HepG2 (cell line): ENCODE results near the gene TOX2. TPM values are rescaled to one million over a fixed set of nuclear protein-coding genes. Genes with fewer than 3 reads are reported as not detected.

Experiments used
- ATF2 ChIP-seq: sonication (generic); formaldehyde crosslinking; IDR thresholded peaks from 2 replicates; pipeline ENCODE4 v1.4.0; 2020; ENCODE audit warnings: missing genetic modification reagents
- DBP ChIP-seq: sonication (generic); formaldehyde crosslinking; IDR thresholded peaks from 2 replicates; pipeline ENCODE4 v1.4.0; 2020; ENCODE audit warnings: missing genetic modification reagents; ENCODE audit errors: not compliant biosample characterization
- EHMT2 ChIP-seq: fragments of 200-600 bp; sonication (generic); IDR thresholded peaks from 2 replicates; pipeline ENCODE4 v1.7.0; 2017; ENCODE audit warnings: antibody characterized with exemption, low read depth, low read length, borderline replicate concordance
- ETS1 ChIP-seq: sonication (generic); formaldehyde crosslinking; IDR thresholded peaks from 2 replicates; pipeline ENCODE4 v1.4.0; 2020; ENCODE audit warnings: missing genetic modification reagents
- GFI1 ChIP-seq: sonication (generic); formaldehyde crosslinking; IDR thresholded peaks from 2 replicates; pipeline ENCODE4 v1.5.0; 2020; ENCODE audit warnings: missing genetic modification reagents, mild to moderate bottlenecking, borderline replicate concordance
- MIER3 ChIP-seq: IDR thresholded peaks from 2 replicates; pipeline ENCODE4 v1.6.1; 2016; ENCODE audit warnings: missing compliant biosample characterization, borderline replicate concordance
- NFATC3 ChIP-seq: sonication (generic); formaldehyde crosslinking; IDR thresholded peaks from 2 replicates; pipeline ENCODE4 v1.5.1; 2020; ENCODE audit warnings: mild to moderate bottlenecking, missing genetic modification reagents
- NFYB ChIP-seq: sonication (generic); formaldehyde crosslinking; IDR thresholded peaks from 2 replicates; pipeline ENCODE4 v1.4.0; 2020; ENCODE audit warnings: missing genetic modification reagents
- NKX3-1 ChIP-seq: sonication (generic); formaldehyde crosslinking; IDR thresholded peaks from 2 replicates; pipeline ENCODE4 v1.5.0; 2020; ENCODE audit warnings: missing genetic modification reagents
- NONO ChIP-seq, 2 experiments: fragments of 450-650 bp in 1 of 2; sonication (generic) in 1 of 2; formaldehyde crosslinking in 1 of 2; IDR thresholded peaks in 1 of 2; conservative IDR thresholded peaks in 1 of 2; 2 replicates each; pipeline versions ENCODE4 v1.6.1 to v1.8.0; 2017 to 2022; ENCODE audit warnings: mild to moderate bottlenecking in 1 of 2, missing genetic modification reagents in 1 of 2, moderate library complexity in 1 of 2
- SNAPC2 ChIP-seq: sonication (generic); formaldehyde crosslinking; IDR thresholded peaks from 2 replicates; pipeline ENCODE4 v1.8.1; 2022; ENCODE audit warnings: mild to moderate bottlenecking, missing genetic modification reagents
- ZFP36L2 ChIP-seq: sonication (generic); formaldehyde crosslinking; IDR thresholded peaks from 2 replicates; pipeline ENCODE4 v1.4.0; 2020; ENCODE audit warnings: missing genetic modification reagents
- ZNF780A ChIP-seq: sonication (generic); formaldehyde crosslinking; IDR thresholded peaks from 2 replicates; pipeline ENCODE4 v1.8.0; 2022; ENCODE audit warnings: mild to moderate bottlenecking, missing genetic modification reagents, moderate library complexity
- polyA plus RNA-seq, 8 experiments: library from polyadenylated mRNA; depleted of rRNA in 3 of 8; stranded (reverse) in 7 of 8; unstranded in 1 of 8; fragments of >200 nt; fragmentation: Illumina TruSeq in 4 of 8; extraction: Trizol in 4 of 8; gene quantifications; 2 replicates each; pipeline versions ENCODE4 v1.2.1 to v1.2.3, GENCODE V29; 2011 to 2016; ENCODE audit warnings: low read depth in 4 of 8, missing spikeins in 1 of 8, mixed read lengths in 1 of 8; ENCODE audit not compliant: insufficient read depth in 1 of 8
- total RNA-seq, 5 experiments: library from RNA; depleted of rRNA; stranded (reverse); fragments of >200 nt; fragmentation: Illumina TruSeq; extraction: Trizol; gene quantifications; 2 replicates each; pipeline ENCODE4 v1.2.3, GENCODE V29; 2016; ENCODE audit warnings: low read depth in 1 of 5
- TF ChIP-seq, protein P1 (sequence below): sonication (generic); formaldehyde crosslinking; IDR thresholded peaks from 2 replicates; pipeline ENCODE4 v1.4.0; 2020; ENCODE audit warnings: missing genetic modification reagents
- TF ChIP-seq, protein P2 (sequence below): sonication (generic); formaldehyde crosslinking; IDR thresholded peaks from 2 replicates; pipeline ENCODE4 v1.5.0; 2020; ENCODE audit warnings: missing genetic modification reagents
- TF ChIP-seq, protein P3 (sequence below): sonication (generic); formaldehyde crosslinking; conservative IDR thresholded peaks from 2 replicates; pipeline ENCODE4 v1.8.0; 2022; ENCODE audit warnings: low read depth, missing genetic modification reagents

Gene TOX2
- total and polyA plus RNA-seq, 2 of the 13 experiments (the other 11 are each of a cell fraction or from before 2014, with no cell fraction given): not detected

- TF ChIP-seq NKX3-1 (CRISPR knock-in tag) (no peak), ZFP36L2 (no peak), EHMT2 (no peak), GFI1 (CRISPR knock-in tag) (no peak; the same call in 1 of the 2 replicates), NFATC3 (CRISPR knock-in tag) (no peak), SNAPC2 (no peak), MIER3 (CRISPR knock-in tag) (peak; percentile 67; the same call in 1 of the 2 replicates), ATF2 (CRISPR knock-in tag) (no peak), ZNF780A (CRISPR knock-in tag) (0 out of 2 replicates have a peak, but pooled peaks have one; percentile 60), NFYB (CRISPR knock-in tag) (no peak), NONO (IDR thresholded peaks at IDR 0.05) (no peak), NONO (CRISPR knock-in tag; conservative IDR thresholded peaks at IDR 0.05) (peak; percentile 77), ETS1 (no peak), DBP (no peak)
- TF ChIP-seq, protein P1, sequence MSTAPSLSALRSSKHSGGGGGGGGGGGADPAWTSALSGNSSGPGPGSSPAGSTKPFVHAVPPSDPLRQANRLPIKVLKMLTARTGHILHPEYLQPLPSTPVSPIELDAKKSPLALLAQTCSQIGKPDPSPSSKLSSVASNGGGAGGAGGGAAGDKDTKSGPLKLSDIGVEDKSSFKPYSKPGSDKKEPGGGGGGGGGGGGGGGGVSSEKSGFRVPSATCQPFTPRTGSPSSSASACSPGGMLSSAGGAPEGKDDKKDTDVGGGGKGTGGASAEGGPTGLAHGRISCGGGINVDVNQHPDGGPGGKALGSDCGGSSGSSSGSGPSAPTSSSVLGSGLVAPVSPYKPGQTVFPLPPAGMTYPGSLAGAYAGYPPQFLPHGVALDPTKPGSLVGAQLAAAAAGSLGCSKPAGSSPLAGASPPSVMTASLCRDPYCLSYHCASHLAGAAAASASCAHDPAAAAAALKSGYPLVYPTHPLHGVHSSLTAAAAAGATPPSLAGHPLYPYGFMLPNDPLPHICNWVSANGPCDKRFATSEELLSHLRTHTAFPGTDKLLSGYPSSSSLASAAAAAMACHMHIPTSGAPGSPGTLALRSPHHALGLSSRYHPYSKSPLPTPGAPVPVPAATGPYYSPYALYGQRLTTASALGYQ (CRISPR knock-in tag): no peak
- TF ChIP-seq, protein P2, sequence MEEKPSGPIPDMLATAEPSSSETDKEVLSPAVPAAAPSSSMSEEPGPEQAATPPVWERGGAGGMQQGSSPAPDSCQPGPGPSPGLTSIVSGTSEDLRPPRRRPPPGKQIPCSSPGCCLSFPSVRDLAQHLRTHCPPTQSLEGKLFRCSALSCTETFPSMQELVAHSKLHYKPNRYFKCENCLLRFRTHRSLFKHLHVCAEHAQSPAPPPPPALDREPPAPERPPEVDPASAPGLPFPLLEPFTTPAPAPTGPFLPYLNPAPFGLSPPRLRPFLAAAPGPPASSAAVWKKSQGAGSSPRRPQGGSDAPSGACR (CRISPR knock-in tag): no peak; the same call in 1 of the 2 replicates
- TF ChIP-seq, protein P3, sequence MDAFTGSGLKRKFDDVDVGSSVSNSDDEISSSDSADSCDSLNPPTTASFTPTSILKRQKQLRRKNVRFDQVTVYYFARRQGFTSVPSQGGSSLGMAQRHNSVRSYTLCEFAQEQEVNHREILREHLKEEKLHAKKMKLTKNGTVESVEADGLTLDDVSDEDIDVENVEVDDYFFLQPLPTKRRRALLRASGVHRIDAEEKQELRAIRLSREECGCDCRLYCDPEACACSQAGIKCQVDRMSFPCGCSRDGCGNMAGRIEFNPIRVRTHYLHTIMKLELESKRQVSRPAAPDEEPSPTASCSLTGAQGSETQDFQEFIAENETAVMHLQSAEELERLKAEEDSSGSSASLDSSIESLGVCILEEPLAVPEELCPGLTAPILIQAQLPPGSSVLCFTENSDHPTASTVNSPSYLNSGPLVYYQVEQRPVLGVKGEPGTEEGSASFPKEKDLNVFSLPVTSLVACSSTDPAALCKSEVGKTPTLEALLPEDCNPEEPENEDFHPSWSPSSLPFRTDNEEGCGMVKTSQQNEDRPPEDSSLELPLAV: no peak
These were observed 44.6 kb downstream of the TOX2 start (continued) for GRCh38 chr20:43959079-43959919.
